Measurements from ENCODE around the gene MT1G. TPM values are rescaled to one million over a fixed set of nuclear protein-coding genes. Genes with fewer than 3 reads are reported as not detected.

MT1G gene
- polyA plus RNA-seq, 1 donor (not counting 4 experiments of a cell fraction or from before 2014, with no cell fraction given) = 9.8 TPM

GRCh38 chr16:56658327-56658875 lies 9.5 kb downstream of the MT1G start:
- no peak for FAIRE-seq
- dilution Hi-C loops (cut with MboI; ENCODE audit: extremely low pct_ligation_motif_present, low sequenced_read_pairs) = no loop called here

GRCh38 chr16:56657555-56658326 lies 10.1 kb downstream of the MT1G start, which contains the start of gene MT1F:
Gene MT1F (plus strand): TSS chr16:56657959. CDS start chr16:56658059, 100 bp downstream.
- H2AFZ ChIP-seq (ENCODE audit: control insufficient read depth, low read length) = peak within 1 kb of the TSS; percentile 81
- no peaks in the 10 kb centered on the region for H3K79me2 ChIP-seq (ENCODE audit: control insufficient read depth, insufficient read depth, low read length)
- H3K9me1 ChIP-seq (ENCODE audit: control insufficient read depth, extremely low read depth, insufficient read depth, low read length) = no peaks in the 10 kb centered on the region
- H3K36me3 ChIP-seq (ENCODE audit: control insufficient read depth in 2 of 2, extremely low read depth in 1 of 2, insufficient read depth in 2 of 2, low read length in 2 of 2) = no peaks in the 10 kb centered on the region
- no peaks in the 10 kb centered on the region for H3K9me3 ChIP-seq (ENCODE audit: control insufficient read depth, low read depth, low read length)
- peak; percentile 86 for FAIRE-seq
- H3K9ac ChIP-seq (ENCODE audit: control insufficient read depth, extremely low read depth, insufficient read depth, low read length) = peak within 1 kb of the TSS; percentile 43
- peak; percentile 53 for DNase-seq (ENCODE audit: low read depth, low spot score)
- H4K20me1 ChIP-seq (ENCODE audit: control insufficient read depth, extremely low read depth, insufficient read depth, low read length) = no peaks in the 10 kb centered on the region
- H3K4me3 ChIP-seq (ENCODE audit: control insufficient read depth in 2 of 3, extremely low read depth in 1 of 3, insufficient read depth in 2 of 3, low read depth in 1 of 3, low read length in 3 of 3) = peak within 1 kb of the TSS; percentile 55 to 65 (median 59)
- H3K27ac ChIP-seq (ENCODE audit: control insufficient read depth, insufficient read depth, low read length) = no peak within 1 kb of the TSS
- TF ChIP-seq EZH2 (IDR thresholded peaks at IDR 0.05; ENCODE audit: low read length) = no peak
- TF ChIP-seq, protein P1, sequence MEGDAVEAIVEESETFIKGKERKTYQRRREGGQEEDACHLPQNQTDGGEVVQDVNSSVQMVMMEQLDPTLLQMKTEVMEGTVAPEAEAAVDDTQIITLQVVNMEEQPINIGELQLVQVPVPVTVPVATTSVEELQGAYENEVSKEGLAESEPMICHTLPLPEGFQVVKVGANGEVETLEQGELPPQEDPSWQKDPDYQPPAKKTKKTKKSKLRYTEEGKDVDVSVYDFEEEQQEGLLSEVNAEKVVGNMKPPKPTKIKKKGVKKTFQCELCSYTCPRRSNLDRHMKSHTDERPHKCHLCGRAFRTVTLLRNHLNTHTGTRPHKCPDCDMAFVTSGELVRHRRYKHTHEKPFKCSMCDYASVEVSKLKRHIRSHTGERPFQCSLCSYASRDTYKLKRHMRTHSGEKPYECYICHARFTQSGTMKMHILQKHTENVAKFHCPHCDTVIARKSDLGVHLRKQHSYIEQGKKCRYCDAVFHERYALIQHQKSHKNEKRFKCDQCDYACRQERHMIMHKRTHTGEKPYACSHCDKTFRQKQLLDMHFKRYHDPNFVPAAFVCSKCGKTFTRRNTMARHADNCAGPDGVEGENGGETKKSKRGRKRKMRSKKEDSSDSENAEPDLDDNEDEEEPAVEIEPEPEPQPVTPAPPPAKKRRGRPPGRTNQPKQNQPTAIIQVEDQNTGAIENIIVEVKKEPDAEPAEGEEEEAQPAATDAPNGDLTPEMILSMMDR (optimal IDR thresholded peaks at IDR 0.05 in 1 of 3, IDR thresholded peaks at IDR 0.05 in 1 of 3, conservative IDR thresholded peaks at IDR 0.05 in 1 of 3; ENCODE audit: extremely low read depth in 1 of 3, insufficient read depth in 2 of 3, low read length in 3 of 3) = peak in 1 of 3 experiments; percentile 17
- H3K4me1 ChIP-seq (ENCODE audit: control insufficient read depth, extremely low read depth, insufficient read depth, low read length) = peaks cover 6% of the 10 kb centered on the region
- H3K27me3 ChIP-seq (ENCODE audit: control insufficient read depth, extremely low read depth, insufficient read depth, low read length) = peaks cover 19% of the 10 kb centered on the region
- dilution Hi-C loops (cut with MboI; ENCODE audit: extremely low pct_ligation_motif_present, low sequenced_read_pairs) = no loop called here
- H3K4me2 ChIP-seq (ENCODE audit: control insufficient read depth, extremely low read depth, insufficient read depth, low read depth, low read length) = peak within 1 kb of the TSS; percentile 79

More at GRCh38 chr16:56658327-56658875, 9.5 kb downstream of the MT1G start:
- no peak for DNase-seq (ENCODE audit: low read depth, low spot score)
- H4K20me1 ChIP-seq (ENCODE audit: control insufficient read depth, extremely low read depth, insufficient read depth, low read length) = no peaks in the 10 kb centered on the region
- H3K4me1 ChIP-seq (ENCODE audit: control insufficient read depth, extremely low read depth, insufficient read depth, low read length) = peaks cover 6% of the 10 kb centered on the region
- H3K9me3 ChIP-seq (ENCODE audit: control insufficient read depth, low read depth, low read length) = no peaks in the 10 kb centered on the region
- H3K4me3 ChIP-seq (ENCODE audit: control insufficient read depth in 2 of 3, extremely low read depth in 1 of 3, insufficient read depth in 2 of 3, low read depth in 1 of 3, low read length in 3 of 3) = peak overlapping the region; percentile 55 to 65 (median 59)
- no peaks in the 10 kb centered on the region for H3K9me1 ChIP-seq (ENCODE audit: control insufficient read depth, extremely low read depth, insufficient read depth, low read length)
- no peak overlapping the region for H3K27ac ChIP-seq (ENCODE audit: control insufficient read depth, insufficient read depth, low read length)
- peaks cover 26% of the 10 kb centered on the region for H3K27me3 ChIP-seq (ENCODE audit: control insufficient read depth, extremely low read depth, insufficient read depth, low read length)
- H3K4me2 ChIP-seq (ENCODE audit: control insufficient read depth, extremely low read depth, insufficient read depth, low read depth, low read length) = peak overlapping the region; percentile 79
- TF ChIP-seq, protein P1 (optimal IDR thresholded peaks at IDR 0.05 in 1 of 3, IDR thresholded peaks at IDR 0.05 in 1 of 3, conservative IDR thresholded peaks at IDR 0.05 in 1 of 3; ENCODE audit: extremely low read depth in 1 of 3, insufficient read depth in 2 of 3, low read length in 3 of 3) = no peak
- no peak for TF ChIP-seq EZH2 (IDR thresholded peaks at IDR 0.05; ENCODE audit: low read length)
- no peaks in the 10 kb centered on the region for H3K79me2 ChIP-seq (ENCODE audit: control insufficient read depth, insufficient read depth, low read length)
- H3K36me3 ChIP-seq (ENCODE audit: control insufficient read depth in 2 of 2, extremely low read depth in 1 of 2, insufficient read depth in 2 of 2, low read length in 2 of 2) = no peaks in the 10 kb centered on the region
- peak overlapping the region; percentile 43 for H3K9ac ChIP-seq (ENCODE audit: control insufficient read depth, extremely low read depth, insufficient read depth, low read length)
- H2AFZ ChIP-seq (ENCODE audit: control insufficient read depth, low read length) = peak overlapping the region; percentile 81
